Hematopoietic multipotent progenitor cell treated with erythropoietin and hydrocortisone succinate and interleukin-3 and kit ligand, for 17 days (in vitro differentiated cells): ENCODE data around the gene DNAI2.
A peak's percentile ranks its signal among the peaks of the same experiment; 100 is the strongest.

ENCODE experiments used
- DNase-seq: peaks from one replicate; pipeline ENCODE4 v3.0.0-alpha.2; 2015; ENCODE audit warnings: low spot score

DNAI2 gene

GRCh38 chr17:74361230-74362068 is 87.4 kb downstream of the DNAI2 start, which contains the start of gene BTBD17:
BTBD17 (minus strand) TSS chr17:74361868; CDS start chr17:74361819, 49 bp downstream.
- DNase-seq = peak; percentile 51

DNA sequence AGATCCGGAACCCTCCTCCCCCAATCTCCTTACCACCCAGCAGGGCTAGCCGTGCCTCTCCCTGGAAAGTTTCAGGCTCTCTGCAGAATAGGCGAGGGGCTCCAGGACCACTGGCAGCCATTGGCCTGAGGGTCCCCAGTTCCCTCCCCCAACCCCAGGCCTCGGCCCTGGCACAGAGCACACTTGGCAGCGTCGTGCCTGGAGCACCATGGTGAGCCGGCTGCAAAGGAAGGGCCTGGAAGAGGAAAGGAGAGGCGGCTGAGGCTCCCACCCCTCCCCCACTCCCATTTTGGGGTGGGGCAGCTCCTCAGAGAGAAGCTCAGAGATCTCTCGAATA is 88.0 kb downstream of the DNAI2 start:
- no peak for DNase-seq

DNA sequence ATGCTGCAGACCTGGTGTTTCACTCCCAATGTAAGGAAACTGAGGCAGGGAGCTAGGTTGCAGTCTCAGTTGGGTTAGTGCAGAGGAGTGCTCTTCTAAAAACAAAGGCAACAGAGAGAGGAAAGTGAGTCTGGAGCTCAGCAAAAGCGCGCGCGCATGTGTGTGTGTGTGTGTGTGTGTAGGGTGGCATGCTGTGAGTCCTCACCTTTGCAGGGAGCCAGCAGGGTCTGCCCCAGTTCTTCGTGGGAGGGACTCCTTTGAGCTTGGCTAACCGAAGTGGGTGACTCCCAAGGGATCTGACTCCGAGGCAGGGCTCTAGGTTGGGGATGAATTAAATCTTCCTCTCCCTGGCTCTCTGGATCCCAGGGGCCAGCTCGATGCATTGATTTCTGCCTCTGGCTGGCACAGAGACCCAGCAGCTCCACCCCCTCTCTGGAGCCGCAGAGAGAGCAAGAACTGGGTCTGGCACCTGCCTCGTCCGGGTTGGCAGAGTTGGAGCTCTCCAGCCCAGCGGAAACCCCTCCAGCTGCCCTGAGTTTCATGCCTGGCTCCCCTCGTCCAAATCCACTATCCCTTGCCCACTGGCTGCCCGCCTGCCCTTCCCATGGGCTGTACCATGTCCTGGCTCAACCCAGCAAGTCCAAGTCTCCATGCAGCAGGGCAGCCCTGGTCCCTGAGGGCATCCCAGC is 88.9 kb downstream of the DNAI2 start:
- no peak for DNase-seq
